Activated CD8-positive, alpha-beta memory T cell treated with anti-CD3 and anti-CD28 coated beads, Interleukin-2, amount 50 U/mL, for 48 hours (primary cell): Measurements from ENCODE around the gene EMID1.
A peak's percentile ranks its signal among the peaks of the same experiment; 100 is the strongest.

Experiments used
- DNase-seq: peaks from one replicate; pipeline ENCODE4 v3.0.0-alpha.2; 2020

Gene EMID1

DNA sequence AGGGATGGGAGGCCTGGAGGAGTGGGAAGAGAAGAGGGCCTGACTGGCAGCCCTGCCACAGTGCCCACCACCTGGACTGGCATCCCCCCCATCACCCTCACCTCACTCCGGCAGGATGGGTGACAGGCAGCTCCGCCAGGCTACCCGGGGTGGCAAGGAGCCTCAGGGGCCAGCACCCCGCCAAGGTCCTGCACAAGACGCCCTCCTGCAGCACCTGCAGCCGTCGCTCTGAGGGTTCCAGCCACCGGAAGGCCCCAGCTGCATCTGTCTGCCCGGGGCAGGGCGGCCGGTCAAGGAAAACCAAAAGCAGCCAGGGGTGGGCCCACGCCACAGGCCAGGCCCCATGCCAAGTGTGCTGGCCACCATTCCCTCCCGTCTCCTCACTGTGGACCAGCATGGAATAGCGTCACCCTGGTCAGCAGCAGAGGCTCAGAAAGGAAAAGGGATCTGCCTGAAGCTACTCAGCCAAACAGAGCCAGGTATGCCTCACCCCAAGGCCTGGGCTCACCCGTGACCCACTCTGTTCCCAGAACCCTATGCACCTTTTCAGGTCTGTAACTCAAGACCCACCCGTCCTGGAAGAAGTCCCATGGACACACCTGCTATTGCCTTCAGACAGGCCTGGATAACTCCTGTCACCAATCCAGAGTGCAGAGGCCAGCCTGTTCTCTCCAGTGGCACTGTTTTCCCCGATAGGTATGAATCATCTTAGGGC is 55.1 kb downstream of the EMID1 start:
- DNase-seq, result no peak

GRCh38 chr22:29263791-29264276 is 58.1 kb downstream of the EMID1 start:
- DNase-seq, result no peak

- DNase-seq, result no peak
Measured at GRCh38 chr22:29265305-29265704, 59.6 kb downstream of the EMID1 start.

DNA sequence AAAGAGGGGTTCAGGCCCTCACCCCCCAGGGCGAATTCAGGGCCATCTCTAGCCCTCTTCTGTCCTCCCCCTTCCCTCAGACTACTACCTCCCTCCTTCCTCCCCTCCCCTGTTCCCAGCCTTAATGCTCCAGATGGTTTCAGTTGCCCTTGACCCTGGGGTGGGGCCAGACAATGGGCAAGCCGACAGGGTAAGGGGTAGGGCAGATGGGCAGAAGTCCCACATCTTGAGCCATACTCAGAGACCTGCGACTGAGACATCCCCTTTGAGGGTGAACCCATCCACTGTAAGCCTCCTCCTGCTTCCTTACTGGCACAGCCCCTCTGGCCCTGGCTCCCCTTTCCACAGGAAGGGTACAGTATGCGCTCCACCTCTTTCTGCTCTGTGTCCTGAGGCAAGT is 60.2 kb downstream of the EMID1 start:
- no peak for DNase-seq

- DNase-seq, result peak; percentile 64
Measured at GRCh38 chr22:29266564-29267461, 61.1 kb downstream of the EMID1 start.

DNA sequence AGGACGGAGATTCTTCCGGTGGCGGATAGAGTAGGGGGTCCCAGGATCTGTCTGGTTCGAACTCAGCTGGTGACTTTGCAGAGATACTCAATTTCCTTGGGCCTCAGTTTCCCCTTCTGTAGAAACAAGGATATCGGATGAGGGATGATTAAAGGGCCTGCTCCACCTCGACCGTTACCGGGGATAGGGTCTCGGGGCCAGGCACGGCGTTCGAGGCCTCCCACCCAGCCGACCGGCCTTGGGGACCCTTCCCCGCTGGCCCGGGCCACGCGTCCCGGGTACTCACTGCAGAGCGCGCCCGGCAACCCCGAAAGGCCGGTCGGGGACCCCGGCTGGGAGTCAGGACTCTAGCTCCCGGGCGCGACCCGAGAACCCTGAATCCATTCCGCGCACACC is 61.8 kb downstream of the EMID1 start:
- no peak for DNase-seq

GRCh38 chr22:29267858-29268510 is 62.3 kb downstream of the EMID1 start, which contains the start of the genes EWSR1 and RHBDD3:
Gene EWSR1 (plus strand): TSS chr22:29268268. CDS start chr22:29268337, 69 bp downstream.
Gene RHBDD3 (minus strand): TSS chr22:29267981. CDS start chr22:29265626, 2,355 bp downstream.
- DNase-seq, result peak; percentile 100

DNA sequence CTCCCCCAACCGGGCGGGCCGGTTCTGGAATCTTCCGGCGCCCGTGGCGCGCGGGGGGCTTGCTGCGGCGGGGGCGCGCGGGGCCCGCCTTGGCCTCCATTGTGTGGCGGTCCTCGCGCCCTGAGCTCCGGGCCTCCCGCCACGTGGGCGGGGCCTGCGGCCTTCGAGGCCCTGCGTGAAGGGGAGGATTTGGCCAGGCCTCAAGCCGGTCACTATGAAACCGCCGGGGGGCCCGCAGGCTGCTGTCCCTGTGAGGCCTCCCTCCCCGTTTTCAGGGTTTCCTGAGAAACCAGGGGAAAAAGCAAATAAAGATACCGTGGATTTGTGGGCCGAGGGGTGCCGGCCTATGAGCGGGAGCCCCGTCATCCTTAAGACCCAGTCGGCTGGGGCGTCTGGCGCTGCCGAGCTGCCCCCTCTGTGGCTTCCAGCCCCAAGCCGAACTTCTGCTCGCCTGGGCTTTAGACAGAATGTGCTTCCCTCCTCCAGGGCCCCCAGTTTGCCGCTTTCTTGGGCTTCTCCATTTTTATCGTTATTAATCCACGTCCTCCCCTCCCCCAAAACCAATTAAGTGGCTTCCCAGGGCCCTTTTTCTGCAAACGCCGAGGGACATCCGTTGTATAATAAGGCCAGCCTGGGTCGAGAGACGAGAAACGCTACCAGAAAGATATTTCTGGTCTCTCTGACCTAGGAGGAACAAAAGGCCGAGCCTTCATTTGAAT is 63.0 kb downstream of the EMID1 start:
- DNase-seq, result peak; percentile 76

GRCh38 chr22:29269230-29269604 is 63.5 kb downstream of the EMID1 start:
- peak; percentile 59 for DNase-seq

DNA sequence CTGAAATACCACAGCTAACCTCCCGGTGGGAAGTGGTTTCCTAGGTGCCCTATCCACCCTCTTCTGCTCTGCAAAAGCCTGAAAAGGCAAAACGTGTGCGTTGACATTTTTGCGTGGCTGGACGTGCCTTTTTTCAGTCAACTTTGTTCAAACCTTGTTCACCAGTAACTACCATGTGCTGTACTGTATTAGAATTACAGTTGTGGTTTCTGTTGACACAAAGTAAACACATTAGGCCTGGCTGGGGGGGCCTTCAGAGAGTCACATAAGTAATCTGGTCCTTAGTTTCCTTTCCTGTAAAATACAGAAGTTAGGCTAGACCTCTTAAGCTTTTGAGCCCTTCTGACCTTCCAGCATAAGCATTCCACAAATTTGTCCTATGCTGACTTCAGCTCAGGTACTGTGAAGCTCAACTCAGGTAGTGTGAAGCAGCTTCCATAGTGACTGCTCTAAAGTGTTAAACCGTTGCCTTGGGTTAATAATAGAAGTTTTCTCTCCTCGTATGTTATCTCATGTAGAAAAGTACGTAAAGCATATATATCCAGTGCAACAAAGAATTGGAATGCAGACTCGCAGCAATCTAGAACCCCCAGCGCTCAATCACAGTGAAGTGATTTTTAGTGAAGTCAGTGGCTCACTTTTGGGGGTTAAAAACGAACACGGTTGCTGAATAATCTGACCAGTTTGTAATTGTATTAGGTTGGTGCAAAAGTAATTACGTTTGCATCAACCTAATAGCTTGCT is 64.2 kb downstream of the EMID1 start:
- no peak for DNase-seq

- no peak for DNase-seq
Measured at GRCh38 chr22:29270475-29271271, 65.0 kb downstream of the EMID1 start.

GRCh38 chr22:29272624-29273023 is 66.9 kb downstream of the EMID1 start:
- no peak for DNase-seq

- no peak for DNase-seq
Measured at GRCh38 chr22:29275167-29275566, 69.5 kb downstream of the EMID1 start.

DNA sequence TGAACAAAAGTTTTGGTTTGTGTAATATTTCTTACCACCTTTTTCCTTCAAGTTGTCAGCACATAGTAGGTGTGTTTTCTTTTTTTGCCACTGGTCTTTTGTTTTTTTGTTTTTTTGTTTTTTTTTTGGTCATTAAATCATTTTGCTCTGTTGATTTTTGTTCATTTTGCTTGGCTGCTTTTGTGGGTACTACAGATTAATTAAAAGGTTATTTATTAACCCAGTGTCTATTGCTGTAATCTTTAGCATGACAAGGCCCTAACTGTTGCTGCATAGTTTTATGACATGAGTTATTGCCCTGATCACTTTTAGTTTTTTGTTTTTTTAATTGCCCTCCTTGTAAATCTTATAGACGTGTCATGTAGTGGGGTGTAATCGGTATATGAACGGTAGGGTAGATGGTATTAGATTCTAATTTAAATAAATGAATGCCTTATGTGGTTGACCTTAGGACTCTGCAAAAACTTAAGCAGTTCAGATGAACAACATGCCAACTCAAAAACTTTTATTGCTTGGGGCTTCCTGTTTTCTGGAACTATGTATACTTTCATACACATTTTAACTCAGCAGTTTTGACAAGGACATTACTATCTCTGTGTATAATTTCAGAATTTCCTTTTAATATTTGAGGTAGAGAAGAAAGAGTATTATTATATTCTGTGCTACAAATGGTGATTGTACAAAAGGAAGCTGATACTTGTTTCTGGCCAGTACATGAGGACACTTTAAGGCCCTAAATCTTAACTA is 70.3 kb downstream of the EMID1 start:
- no peak for DNase-seq

DNA sequence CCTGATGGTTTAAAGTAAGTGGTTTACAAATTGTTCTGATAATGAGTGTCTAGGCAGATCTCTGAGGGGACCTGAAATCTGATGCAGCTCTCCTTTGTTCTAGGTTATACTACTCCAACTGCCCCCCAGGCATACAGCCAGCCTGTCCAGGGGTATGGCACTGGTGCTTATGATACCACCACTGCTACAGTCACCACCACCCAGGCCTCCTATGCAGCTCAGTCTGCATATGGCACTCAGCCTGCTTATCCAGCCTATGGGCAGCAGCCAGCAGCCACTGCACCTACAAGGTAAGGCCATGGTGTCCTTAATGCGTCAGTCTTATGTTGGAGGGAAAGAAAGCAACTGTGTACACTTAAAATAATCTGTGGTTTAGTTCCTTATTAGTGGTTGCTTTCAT is 72.2 kb downstream of the EMID1 start:
- no peak for DNase-seq

GRCh38 chr22:29284196-29284595 is 78.5 kb downstream of the EMID1 start:
- no peak for DNase-seq

GRCh38 chr22:29288837-29289236 is 83.1 kb downstream of the EMID1 start:
- no peak for DNase-seq

DNA sequence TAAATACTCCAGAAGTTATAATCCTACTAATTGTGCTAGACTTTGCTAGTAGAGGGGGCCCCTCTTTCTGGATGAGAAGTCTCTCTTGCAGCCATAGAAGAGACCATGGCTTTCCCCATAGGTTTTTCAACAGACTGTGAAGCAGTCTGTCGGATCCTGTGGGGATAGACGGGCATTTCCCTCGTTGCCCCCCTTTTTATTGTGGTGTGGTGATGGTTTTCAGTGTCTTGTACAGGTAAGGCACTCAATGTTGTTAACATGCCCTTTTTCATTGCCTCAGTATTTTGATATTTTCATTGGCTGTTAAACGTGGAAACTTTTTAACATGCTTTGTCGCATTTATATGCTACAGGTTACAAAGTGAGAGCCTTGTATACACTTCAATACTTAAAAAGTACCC is 84.4 kb downstream of the EMID1 start:
- DNase-seq, result no peak

DNA sequence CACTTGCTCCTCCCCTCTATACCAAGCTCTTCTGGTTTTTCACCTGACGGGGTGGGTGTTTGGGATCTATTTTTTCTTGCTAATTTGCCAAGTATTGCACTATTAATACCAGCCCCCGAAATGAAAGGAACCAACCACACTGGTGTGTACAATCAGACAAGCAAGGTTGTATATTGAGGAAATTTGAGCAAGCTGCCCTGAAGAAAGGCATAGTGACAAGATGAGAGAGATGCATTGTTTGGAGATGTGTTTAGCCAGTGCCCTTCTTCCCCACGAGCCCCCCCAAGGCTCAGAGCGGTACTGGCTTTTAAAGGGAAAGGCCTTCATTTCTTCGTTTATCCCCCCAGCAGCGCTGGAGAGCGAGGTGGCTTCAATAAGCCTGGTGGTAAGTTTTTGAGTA is 85.5 kb downstream of the EMID1 start:
- no peak for DNase-seq

- no peak for DNase-seq
Measured at GRCh38 chr22:29292379-29292778, 86.7 kb downstream of the EMID1 start.
